SK-N-SH treated with all-trans-retinoic acid at 6 μM for 48 hours (cell line): Measurements from ENCODE around the gene RAB36.

Experiments
- ARNTL ChIP-seq: fragments of 450-650 bp; formaldehyde crosslinking; IDR thresholded peaks from 2 replicates; pipeline ENCODE4 v1.5.0; 2020; ENCODE audit warnings: low read depth, mild to moderate bottlenecking, moderate library complexity, borderline replicate concordance
- GLIS3 ChIP-seq: fragments of 250-450 bp; sonication (Bioruptor Pico); IDR thresholded peaks from 2 replicates; pipeline ENCODE4 v1.5.0; 2020; ENCODE audit warnings: mild to moderate bottlenecking, moderate library complexity
- PATZ1 ChIP-seq: fragments of 250-450 bp; sonication (Bioruptor Pico); IDR thresholded peaks from 2 replicates; pipeline ENCODE4 v1.8.0; 2020; ENCODE audit warnings: mild to moderate bottlenecking, moderate library complexity, borderline replicate concordance
- RARB ChIP-seq: fragments of 250-450 bp; sonication (Bioruptor Pico); IDR thresholded peaks from 2 replicates; pipeline ENCODE4 v1.8.0; 2021; ENCODE audit warnings: mild to moderate bottlenecking, moderate library complexity
- TOX ChIP-seq: fragments of 250-450 bp; sonication (Bioruptor Pico); IDR thresholded peaks from 2 replicates; pipeline ENCODE4 v1.8.0; 2021; ENCODE audit warnings: mild to moderate bottlenecking, moderate library complexity, borderline replicate concordance
- ZFP30 ChIP-seq: fragments of 450-650 bp; formaldehyde crosslinking; IDR thresholded peaks from 2 replicates; pipeline ENCODE4 v1.5.0; 2022; ENCODE audit warnings: mild to moderate bottlenecking, moderate library complexity
- ZNF565 ChIP-seq: fragments of 450-650 bp; formaldehyde crosslinking; conservative IDR thresholded peaks from 2 replicates; pipeline ENCODE4 v1.5.0; 2020; ENCODE audit warnings: low read depth, mild to moderate bottlenecking, moderate library complexity
- TF ChIP-seq, protein P1 (sequence below): fragments of 250-450 bp; sonication (Bioruptor Pico); IDR thresholded peaks from 2 replicates; pipeline ENCODE4 v1.5.1; 2020; ENCODE audit warnings: low read depth, mild to moderate bottlenecking, moderate library complexity
- TF ChIP-seq, protein P2 (sequence below): fragments of 250-450 bp; sonication (Bioruptor Pico); IDR thresholded peaks from 2 replicates; pipeline ENCODE4 v1.5.1; 2021; ENCODE audit warnings: mild to moderate bottlenecking, moderate library complexity

GRCh38 chr22:23200898-23201297 lies 55.6 kb downstream of the RAB36 start:
- no peak for TF ChIP-seq RARB (CRISPR knock-in tag)
- TF ChIP-seq TOX (CRISPR knock-in tag), result no peak
- TF ChIP-seq, protein P1, sequence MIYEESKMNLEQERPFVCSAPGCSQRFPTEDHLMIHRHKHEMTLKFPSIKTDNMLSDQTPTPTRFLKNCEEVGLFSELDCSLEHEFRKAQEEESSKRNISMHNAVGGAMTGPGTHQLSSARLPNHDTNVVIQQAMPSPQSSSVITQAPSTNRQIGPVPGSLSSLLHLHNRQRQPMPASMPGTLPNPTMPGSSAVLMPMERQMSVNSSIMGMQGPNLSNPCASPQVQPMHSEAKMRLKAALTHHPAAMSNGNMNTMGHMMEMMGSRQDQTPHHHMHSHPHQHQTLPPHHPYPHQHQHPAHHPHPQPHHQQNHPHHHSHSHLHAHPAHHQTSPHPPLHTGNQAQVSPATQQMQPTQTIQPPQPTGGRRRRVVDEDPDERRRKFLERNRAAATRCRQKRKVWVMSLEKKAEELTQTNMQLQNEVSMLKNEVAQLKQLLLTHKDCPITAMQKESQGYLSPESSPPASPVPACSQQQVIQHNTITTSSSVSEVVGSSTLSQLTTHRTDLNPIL (CRISPR knock-in tag), result no peak
- TF ChIP-seq, protein P2, sequence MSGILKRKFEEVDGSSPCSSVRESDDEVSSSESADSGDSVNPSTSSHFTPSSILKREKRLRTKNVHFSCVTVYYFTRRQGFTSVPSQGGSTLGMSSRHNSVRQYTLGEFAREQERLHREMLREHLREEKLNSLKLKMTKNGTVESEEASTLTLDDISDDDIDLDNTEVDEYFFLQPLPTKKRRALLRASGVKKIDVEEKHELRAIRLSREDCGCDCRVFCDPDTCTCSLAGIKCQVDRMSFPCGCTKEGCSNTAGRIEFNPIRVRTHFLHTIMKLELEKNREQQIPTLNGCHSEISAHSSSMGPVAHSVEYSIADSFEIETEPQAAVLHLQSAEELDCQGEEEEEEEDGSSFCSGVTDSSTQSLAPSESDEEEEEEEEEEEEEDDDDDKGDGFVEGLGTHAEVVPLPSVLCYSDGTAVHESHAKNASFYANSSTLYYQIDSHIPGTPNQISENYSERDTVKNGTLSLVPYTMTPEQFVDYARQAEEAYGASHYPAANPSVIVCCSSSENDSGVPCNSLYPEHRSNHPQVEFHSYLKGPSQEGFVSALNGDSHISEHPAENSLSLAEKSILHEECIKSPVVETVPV (CRISPR knock-in tag), result no peak
- TF ChIP-seq ZFP30 (CRISPR knock-in tag), result no peak
- no peak for TF ChIP-seq PATZ1
- no peak for TF ChIP-seq ZNF565 (CRISPR knock-in tag)
- no peak for TF ChIP-seq ARNTL (CRISPR knock-in tag)
- TF ChIP-seq GLIS3, result no peak
